Left renal pelvis (tissue), 4 donors: ENCODE data around the gene CEBPB. TPM values are rescaled to one million over a fixed set of nuclear protein-coding genes. Genes with fewer than 3 reads are reported as not detected.
"Not testable (repeated sequence)": the region's sequence is repeated elsewhere in the genome, so short reads cannot be mapped to it uniquely, and the experiment has no call there.

Source experiments
- DNase-seq, 4 donors: peaks; one replicate each; pipeline ENCODE4 v3.0.0-alpha.2; 2013; ENCODE audit warnings: low read depth in 4 of 4, low spot score in 3 of 4
- polyA plus RNA-seq, 4 donors: library from polyadenylated mRNA; unstranded; fragments of 120-200 nt; gene quantifications; one replicate each; pipeline ENCODE4 v1.2.1, GENCODE V29; 2013; ENCODE audit not compliant: insufficient read length in 4 of 4

Gene CEBPB
- polyA plus RNA-seq, 4 donors = 3.2 to 14.3 (median 5.4) TPM

- DNase-seq = no peak
Observed at GRCh38 chr20:50207026-50207425, 16.4 kb downstream of the CEBPB start.

GRCh38 chr20:50208085-50208491, 17.5 kb downstream of the CEBPB start:
- DNase-seq = no peak

- DNase-seq = not testable (repeated sequence)
Observed at GRCh38 chr20:50208815-50209214, 18.2 kb downstream of the CEBPB start.

- no peak for DNase-seq
Observed at GRCh38 chr20:50210066-50210619, 19.5 kb downstream of the CEBPB start.

GRCh38 chr20:50211091-50211490, 20.5 kb downstream of the CEBPB start:
- no peak for DNase-seq

GRCh38 chr20:50213531-50214106, 23.0 kb downstream of the CEBPB start:
- DNase-seq = no peak

GRCh38 chr20:50214226-50215024, 23.8 kb downstream of the CEBPB start:
- DNase-seq = no peak

- DNase-seq = no peak
Observed at GRCh38 chr20:50215101-50215690, 24.6 kb downstream of the CEBPB start.

GRCh38 chr20:50215926-50216325, 25.3 kb downstream of the CEBPB start:
- DNase-seq = no peak

- DNase-seq = no peak
Observed at GRCh38 chr20:50216543-50217206, 26.0 kb downstream of the CEBPB start.

- no peak for DNase-seq
Observed at GRCh38 chr20:50217207-50217949, 26.7 kb downstream of the CEBPB start.

GRCh38 chr20:50218987-50219435, 28.4 kb downstream of the CEBPB start:
- no peak for DNase-seq

GRCh38 chr20:50219600-50219999, 29.0 kb downstream of the CEBPB start:
- no peak for DNase-seq

- no peak for DNase-seq
Observed at GRCh38 chr20:50220093-50220893, 29.7 kb downstream of the CEBPB start.

- DNase-seq = no peak
Observed at GRCh38 chr20:50220894-50221365, 30.3 kb downstream of the CEBPB start.

- DNase-seq = no peak
Observed at GRCh38 chr20:50221501-50222308, 31.1 kb downstream of the CEBPB start.

- DNase-seq = no peak
Observed at GRCh38 chr20:50222309-50223038, 31.8 kb downstream of the CEBPB start.
